Measurements from ENCODE around the gene FBXW12. TPM values are rescaled to one million over a fixed set of nuclear protein-coding genes. Genes with fewer than 3 reads are reported as not detected.
A peak's percentile ranks its signal among the peaks of the same experiment; 100 is the strongest.
"Not testable (repeated sequence)": the region's sequence is repeated elsewhere in the genome, so short reads cannot be mapped to it uniquely, and the experiment has no call there.

FBXW12 gene
- total RNA-seq, 1 donor from 2014 or later, result 2.5 TPM

- DNase-seq, result no peak
These were observed 15.6 kb downstream of the FBXW12 start for GRCh38 chr3:48387634-48388033.

DNA sequence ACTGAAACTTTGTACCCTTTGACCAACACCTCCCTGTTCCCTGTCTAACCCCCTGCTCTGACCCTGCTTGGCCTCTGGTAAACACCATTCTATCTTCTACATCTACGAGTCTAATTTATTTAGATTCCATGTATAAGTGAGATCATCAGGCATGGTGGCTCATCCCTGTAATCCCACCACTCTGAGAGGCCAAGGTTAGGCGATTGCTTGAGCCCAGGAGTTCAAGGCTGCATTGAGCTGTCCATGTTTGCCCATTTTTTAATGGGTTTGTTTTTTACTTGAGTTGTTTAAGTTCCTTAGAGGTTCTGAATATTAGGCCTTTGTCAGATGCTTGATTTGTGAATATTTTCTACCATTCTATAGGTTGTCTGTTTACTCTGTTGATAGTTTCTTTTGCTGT, 16.9 kb downstream of the FBXW12 start:
- DNase-seq, result no peak

DNA sequence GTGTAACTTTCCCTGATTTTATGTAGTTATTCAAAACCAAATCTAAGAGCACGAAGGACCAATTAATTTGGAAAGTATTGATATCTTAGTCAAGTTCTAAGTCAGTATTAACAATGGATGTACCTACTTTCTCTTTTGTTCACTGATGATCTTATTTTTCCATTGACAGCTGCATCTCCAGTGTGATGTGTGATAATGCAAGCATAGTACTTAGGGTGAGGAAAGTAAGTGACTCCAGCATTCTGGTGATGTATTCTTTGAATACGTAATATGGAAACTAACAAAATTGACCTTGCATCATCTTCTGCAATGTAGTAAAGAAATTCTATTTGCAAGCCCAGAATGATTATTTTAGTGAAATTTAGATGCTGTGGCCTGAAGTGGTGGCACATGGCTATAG, 22.4 kb downstream of the FBXW12 start:
- DNase-seq, result no peak

DNA sequence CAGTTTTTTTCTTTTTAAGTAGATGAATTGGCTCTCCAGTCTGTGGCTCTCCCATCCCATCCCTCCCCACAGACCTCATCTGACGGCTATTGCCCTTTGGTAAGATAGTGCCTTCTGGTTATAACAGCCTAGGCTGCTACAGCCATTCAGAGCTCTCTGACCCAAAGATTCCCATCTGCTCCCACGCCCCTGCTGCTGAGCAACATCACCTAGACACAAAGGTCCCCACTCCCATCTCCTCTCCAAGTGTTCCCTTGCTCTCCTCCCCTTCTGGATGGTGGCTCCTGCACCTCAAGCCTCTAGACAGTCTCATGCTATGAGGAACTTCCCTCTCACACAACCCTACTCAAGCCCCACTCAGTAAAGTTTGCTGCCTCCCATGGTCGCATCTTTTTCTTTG, 23.7 kb downstream of the FBXW12 start:
- no peak for DNase-seq

DNA sequence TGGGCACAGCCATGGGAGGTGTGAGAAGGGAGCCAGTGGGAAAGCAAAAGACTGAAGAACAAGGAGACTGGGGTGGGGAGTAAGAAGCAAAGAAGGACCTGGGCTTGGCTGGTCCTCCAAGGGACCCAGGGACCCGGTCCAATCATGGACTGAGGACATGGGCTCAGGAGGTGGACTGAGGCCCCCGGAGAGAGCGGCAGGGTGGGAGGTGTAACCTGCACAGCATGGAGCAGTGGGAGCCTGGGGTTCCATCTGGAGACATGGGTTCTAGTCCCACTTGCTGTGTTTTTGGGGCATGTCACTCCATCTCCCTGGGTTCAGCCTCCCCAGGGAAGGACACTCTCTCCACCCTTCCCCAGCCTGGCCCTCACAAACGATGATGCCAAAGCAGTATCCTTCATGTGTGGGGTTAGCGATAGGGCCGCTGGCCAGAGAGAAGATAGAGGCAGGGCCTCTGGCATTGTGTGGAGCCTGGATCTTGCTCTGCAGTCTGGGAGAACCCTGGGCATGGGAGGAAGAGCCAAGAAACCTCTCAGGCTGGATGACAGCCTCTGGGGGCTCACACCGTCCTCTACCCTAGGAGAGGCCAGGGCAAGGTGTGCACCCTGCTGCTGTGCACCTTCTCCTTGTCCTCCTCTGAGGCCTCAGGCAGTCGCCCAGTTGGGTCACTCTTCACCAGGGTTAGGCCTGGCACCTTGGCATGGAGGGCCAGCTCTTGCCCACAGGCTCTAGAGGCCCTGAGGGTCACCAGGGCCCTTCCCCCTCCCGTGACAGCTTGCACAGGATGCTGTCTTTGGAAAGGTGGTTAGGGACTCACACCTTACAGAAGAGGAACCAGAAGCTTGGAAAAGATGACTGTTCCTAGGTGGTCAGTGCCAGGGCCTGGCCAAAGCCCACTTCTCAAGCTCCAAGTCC, 26.0 kb downstream of the FBXW12 start:
- DNase-seq, result no peak

DNA sequence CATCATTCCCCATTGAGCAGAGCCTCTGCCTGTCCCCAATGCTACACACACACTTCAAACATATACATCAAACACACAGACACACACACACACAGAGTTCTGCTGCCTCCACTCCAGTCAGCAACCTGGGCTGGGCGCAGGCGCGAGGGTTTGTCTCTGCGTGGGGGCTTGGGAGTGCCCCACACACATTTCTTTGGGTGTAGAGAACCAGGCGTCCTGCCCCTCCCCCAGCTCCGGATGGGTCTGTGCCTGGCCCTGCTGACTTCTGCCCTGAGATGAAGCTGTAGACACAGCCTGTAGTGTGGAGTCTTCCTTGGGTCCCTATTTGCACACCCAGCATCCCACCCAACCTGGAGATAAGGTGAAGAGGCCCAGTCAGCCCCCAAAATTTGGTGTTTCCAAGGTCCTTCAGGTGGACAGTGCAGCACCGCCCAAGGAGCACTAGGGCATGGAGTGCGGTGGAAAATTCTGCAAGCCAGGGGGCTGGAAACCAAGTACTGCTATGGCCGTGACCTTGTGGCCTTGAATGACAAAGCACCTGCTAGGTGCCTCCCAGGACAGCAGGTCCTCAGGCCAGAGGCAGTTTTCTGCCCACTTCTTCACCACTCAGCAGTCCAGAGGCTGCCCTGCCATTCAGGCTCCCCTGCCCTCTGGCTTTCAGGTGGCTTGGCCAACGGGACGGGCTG, 26.8 kb downstream of the FBXW12 start:
- no peak for DNase-seq

- DNase-seq, result no peak
These were observed 27.6 kb downstream of the FBXW12 start for GRCh38 chr3:48399387-48400172.

- no peak for DNase-seq
These were observed 28.9 kb downstream of the FBXW12 start for GRCh38 chr3:48400824-48401433.

- DNase-seq, result not testable (repeated sequence)
These were observed 29.4 kb downstream of the FBXW12 start for GRCh38 chr3:48401434-48401901.

GRCh38 chr3:48402281-48402732, 30.3 kb downstream of the FBXW12 start:
- DNase-seq, result peak; percentile 52

GRCh38 chr3:48402907-48403306, 30.9 kb downstream of the FBXW12 start:
- no peak for DNase-seq

- no peak for DNase-seq
These were observed 31.8 kb downstream of the FBXW12 start for GRCh38 chr3:48403533-48404439.

DNA sequence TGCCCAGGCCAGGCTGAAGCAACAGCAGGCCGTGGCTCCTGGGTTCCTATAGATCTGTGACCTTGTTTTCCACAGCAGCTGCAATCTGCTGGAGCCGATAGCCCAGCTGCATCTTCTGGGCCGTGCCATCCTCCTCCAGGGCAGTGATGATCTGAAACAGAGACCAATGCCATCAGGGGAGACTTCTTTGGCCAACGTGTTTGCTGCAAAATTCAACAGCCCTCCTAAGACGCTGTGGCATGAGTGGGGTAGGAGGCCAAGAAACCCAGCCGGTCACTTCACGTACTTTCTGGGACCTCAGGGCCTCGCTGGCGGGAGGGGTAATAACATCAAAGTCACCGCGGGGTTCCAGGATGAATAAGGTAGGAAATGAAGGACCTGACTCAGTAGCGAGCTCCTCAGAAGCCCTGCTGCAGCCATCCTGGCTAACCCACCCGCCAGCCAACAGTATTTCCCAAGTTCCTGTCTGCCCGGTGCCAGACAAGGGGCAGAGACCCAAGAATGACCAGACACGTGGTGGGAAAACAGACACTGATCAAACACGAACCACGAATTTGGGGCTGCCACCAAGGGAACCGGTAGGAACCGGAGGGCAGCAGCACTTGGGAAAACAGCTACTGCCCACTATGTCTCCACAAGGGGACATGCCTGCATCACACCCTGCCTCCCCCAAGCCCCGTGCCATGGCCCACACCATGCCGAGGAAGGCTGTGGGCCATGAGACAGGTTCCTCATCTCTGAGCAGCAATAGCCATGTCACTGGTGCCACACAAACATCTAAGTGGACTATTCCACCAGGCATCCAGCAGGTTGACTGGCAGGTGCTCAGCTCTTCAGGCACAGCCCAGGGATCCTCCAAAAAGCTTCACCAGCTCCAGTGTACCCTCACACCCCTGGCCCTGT, 32.7 kb downstream of the FBXW12 start:
- DNase-seq, result no peak

GRCh38 chr3:48405343-48405881, 33.4 kb downstream of the FBXW12 start:
- DNase-seq, result no peak

GRCh38 chr3:48405971-48406370, 34.0 kb downstream of the FBXW12 start:
- DNase-seq, result no peak

GRCh38 chr3:48406443-48407431, 34.7 kb downstream of the FBXW12 start:
- no peak for DNase-seq

GRCh38 chr3:48407542-48408099, 35.6 kb downstream of the FBXW12 start:
- no peak for DNase-seq

DNA sequence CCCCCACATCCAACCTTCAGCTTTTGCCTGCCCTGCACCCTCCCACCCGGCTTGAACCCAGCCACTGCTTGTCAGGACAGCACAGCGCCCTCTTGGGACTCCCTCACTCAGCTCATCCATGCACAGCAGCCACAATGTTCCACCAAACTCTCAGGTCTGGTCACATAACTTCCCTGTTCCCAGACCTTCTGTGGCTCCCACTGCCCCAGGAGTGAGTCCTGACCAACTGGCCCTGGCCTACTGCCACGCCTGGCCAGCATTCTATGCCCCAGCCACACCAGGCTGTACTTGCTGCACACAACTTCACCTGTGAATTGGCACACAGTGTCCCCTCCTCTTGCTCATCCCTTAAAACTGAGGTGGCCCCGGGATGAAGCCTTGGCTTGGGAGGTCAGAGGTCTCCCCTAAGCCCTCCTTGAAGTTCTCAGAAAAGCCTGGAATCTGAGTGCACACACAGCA, 36.8 kb downstream of the FBXW12 start:
- DNase-seq, result no peak
